ENCODE data around the gene MFAP1. TPM values are rescaled to one million over a fixed set of nuclear protein-coding genes. Genes with fewer than 3 reads are reported as not detected.

MFAP1 gene
- total RNA-seq, 4 donors from 2014 or later: 9.6 to 15.7 (median 11.9) TPM

DNA sequence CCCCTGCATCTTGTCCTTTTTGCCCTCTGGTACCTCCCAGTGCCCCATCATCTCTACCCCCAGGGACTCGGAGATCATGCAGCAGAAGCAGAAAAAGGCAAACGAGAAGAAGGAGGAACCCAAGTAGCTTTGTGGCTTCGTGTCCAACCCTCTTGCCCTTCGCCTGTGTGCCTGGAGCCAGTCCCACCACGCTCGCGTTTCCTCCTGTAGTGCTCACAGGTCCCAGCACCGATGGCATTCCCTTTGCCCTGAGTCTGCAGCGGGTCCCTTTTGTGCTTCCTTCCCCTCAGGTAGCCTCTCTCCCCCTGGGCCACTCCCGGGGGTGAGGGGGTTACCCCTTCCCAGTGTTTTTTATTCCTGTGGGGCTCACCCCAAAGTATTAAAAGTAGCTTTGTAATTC is 30.8 kb downstream of the MFAP1 start:
- Histone ChIP-seq H3K36me3 (peaks cover 0 to 50% (median 9%) of the 10 kb centered on the region in 3 donors), H3K4me1 (peaks cover 0 to 63% (median 25%) of the 10 kb centered on the region in 4 donors), H3K27me3 (no peaks in the 10 kb centered on the region), H3K4me3 (peak overlapping the region; percentile 78 to 95 (median 90)), H3K9me3 (no peaks in the 10 kb centered on the region), H3K27ac (peak overlapping the region; percentile 98 to 100 (median 100))
- DNase-seq (ENCODE audit: low spot score in 2 of 2): no peak
- WGBS, 2 donors: 79 to 80% methylated on average over 10 of the region's 10 CpGs
- no peak for TF ChIP-seq EP300 (IDR thresholded peaks at IDR 0.05)
- no peak for TF ChIP-seq POLR2A (IDR thresholded peaks at IDR 0.05)
- no peak for TF ChIP-seq CTCF (IDR thresholded peaks at IDR 0.05)

- H3K27ac ChIP-seq: peak overlapping the region; percentile 98 to 100 (median 100)
- H3K4me3 ChIP-seq: peak overlapping the region; percentile 78 to 95 (median 90)
- DNase-seq (ENCODE audit: low spot score in 2 of 2): no peak
- 0 to 1% methylated on average over 33 of the region's 33 CpGs for WGBS, 2 donors
- H3K9me3 ChIP-seq: no peaks in the 10 kb centered on the region
- H3K27me3 ChIP-seq: no peaks in the 10 kb centered on the region
- H3K36me3 ChIP-seq: peaks cover 0 to 44% (median 9%) of the 10 kb centered on the region in 3 donors
- H3K4me1 ChIP-seq: peaks cover 0 to 56% (median 23%) of the 10 kb centered on the region in 4 donors
- TF ChIP-seq CTCF (IDR thresholded peaks at IDR 0.05) (no peak), EP300 (IDR thresholded peaks at IDR 0.05) (no peak), POLR2A (IDR thresholded peaks at IDR 0.05) (no peak)
Measured at GRCh38 chr15:43792761-43793476, 31.6 kb downstream of the MFAP1 start.

GRCh38 chr15:43791993-43792760 is 32.3 kb downstream of the MFAP1 start, which contains the start of gene SERF2:
Gene SERF2 (plus strand): TSS chr15:43792320. CDS start chr15:43792377, 57 bp downstream.
- H3K4me3 ChIP-seq: peak within 1 kb of the TSS; percentile 78 to 95 (median 90)
- no peaks in the 10 kb centered on the region for H3K27me3 ChIP-seq
- WGBS, 2 donors: 0 to 1% methylated on average over 53 to 56 of the region's 66 CpGs
- peaks cover 0 to 49% (median 23%) of the 10 kb centered on the region in 4 donors for H3K4me1 ChIP-seq
- H3K36me3 ChIP-seq: peaks cover 0 to 36% (median 9%) of the 10 kb centered on the region in 3 donors
- TF ChIP-seq CTCF (IDR thresholded peaks at IDR 0.05): no peak
- TF ChIP-seq POLR2A (IDR thresholded peaks at IDR 0.05): peak; percentile 97 to 100
- TF ChIP-seq EP300 (IDR thresholded peaks at IDR 0.05): peak; percentile 92 to 99
- H3K9me3 ChIP-seq: no peaks in the 10 kb centered on the region
- DNase-seq (ENCODE audit: low spot score in 2 of 2): peak; percentile 100
- peak within 1 kb of the TSS; percentile 98 to 100 (median 100) for H3K27ac ChIP-seq

DNA sequence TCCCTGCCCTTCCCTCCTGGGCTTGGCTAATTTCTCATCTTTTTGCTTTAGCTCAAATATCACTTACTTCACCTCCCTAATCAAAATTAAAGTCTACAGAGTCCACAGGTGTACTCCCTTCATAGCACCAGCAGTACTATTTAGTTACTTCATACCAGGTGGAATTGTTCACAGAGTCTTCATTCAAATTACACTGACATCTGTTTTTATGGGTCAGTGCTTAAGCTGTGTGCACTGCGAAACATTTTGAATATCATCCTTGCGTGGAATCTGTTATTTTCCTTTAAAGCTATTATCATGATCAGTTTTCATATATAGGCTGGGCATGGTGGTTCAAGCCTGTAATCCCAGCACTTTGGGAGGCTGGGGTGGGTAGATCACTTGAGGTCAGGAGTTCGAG is 35.1 kb downstream of the MFAP1 start:
- H3K27me3 ChIP-seq: no peaks in the 10 kb centered on the region
- no peak for DNase-seq (ENCODE audit: low spot score in 2 of 2)

More for the DNA sequence above, 35.1 kb downstream of the MFAP1 start:
- Histone ChIP-seq H3K4me1 (peaks cover 0 to 21% (median 12%) of the 10 kb centered on the region in 4 donors), H3K4me3 (no peak overlapping the region), H3K36me3 (peaks cover 0 to 11% (median 9%) of the 10 kb centered on the region in 3 donors), H3K27ac (no peak overlapping the region), H3K9me3 (no peaks in the 10 kb centered on the region)
- WGBS, 2 donors: 94 to 100% methylated on average over 3 of the region's 3 CpGs
- TF ChIP-seq POLR2A (IDR thresholded peaks at IDR 0.05) (no peak), EP300 (IDR thresholded peaks at IDR 0.05) (no peak), CTCF (IDR thresholded peaks at IDR 0.05) (no peak)

Data from tibial nerve (tissue), 4 donors.